GM18508 (cell line): ENCODE data around the gene PFKFB2.

Experiments used
- ATAC-seq: cut with Tn5 transposase; IDR thresholded peaks from one replicate; pipeline ENCODE4 v1.9.1; 2021; ENCODE audit warnings: moderate number of reproducible peaks; ENCODE audit not compliant: insufficient read depth, unreplicated experiment

PFKFB2 gene

DNA sequence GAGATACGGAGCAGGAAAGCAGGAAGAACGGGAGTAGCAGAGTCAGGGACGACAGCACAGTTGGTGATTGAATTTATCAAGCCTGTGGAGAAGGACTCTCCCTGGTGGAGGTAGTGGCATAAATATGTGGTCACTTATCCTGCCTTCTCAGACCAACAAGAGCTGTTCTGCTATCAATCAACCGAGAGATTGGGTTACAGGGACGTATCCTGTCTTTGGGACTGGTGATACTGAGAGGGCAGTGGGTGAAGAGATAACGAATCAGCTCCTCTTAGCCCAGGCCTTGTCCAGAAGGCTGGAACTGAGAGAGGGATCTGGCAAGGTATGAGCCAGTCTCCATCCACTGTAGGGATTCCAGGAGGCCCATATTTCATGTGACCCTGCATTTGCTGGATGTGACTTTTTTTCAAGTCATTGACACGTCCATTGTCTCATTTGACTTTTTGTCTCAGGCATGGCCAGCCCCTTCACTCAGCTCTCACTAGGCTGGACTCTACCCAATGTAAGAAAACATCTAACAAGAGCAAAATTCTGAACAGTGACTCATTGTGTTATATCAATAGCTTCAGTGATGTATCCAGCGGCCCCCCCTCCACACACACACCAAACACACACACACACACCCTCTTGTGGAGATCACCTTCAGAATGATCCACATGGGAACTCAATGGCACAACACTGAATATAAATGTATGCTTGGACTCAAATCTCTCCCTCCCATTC is 31.8 kb upstream of the PFKFB2 start:
- no peak for ATAC-seq

GRCh38 chr1:207021876-207022596 is 31.0 kb upstream of the PFKFB2 start:
- no peak for ATAC-seq

DNA sequence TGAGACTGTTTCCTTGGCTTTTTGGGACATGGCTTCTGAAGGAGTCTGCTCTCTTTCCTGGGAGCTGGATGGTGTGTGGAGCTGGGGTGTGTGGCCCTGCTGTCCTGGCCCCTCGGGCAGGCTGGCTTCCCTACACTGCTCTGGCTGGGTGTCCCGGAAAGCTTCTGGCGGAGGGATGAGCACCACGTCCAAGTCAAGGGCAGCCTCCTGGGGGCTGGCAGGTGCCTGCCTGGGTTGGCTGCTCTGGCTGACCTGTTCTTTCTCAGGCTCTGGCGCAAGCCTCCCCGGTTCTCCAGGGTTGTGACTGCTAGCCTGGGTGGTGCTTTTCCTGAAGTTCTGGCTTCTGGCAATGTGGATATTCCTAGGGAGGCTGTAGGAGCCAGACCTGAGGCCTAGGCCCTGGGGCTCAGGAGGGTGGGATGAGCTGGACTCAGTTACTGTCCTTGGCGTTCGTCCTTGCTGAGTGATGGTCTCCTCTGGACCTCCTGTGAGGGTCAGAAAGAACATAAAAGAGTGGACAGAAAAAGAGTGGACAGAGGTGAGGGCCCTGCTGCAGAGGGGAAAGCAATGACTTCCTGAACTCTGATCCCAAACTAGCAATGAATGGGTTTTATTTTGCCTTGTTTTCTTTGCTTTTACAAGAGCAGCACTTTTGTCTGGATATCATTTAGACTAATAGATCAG is 29.9 kb upstream of the PFKFB2 start:
- no peak for ATAC-seq

DNA sequence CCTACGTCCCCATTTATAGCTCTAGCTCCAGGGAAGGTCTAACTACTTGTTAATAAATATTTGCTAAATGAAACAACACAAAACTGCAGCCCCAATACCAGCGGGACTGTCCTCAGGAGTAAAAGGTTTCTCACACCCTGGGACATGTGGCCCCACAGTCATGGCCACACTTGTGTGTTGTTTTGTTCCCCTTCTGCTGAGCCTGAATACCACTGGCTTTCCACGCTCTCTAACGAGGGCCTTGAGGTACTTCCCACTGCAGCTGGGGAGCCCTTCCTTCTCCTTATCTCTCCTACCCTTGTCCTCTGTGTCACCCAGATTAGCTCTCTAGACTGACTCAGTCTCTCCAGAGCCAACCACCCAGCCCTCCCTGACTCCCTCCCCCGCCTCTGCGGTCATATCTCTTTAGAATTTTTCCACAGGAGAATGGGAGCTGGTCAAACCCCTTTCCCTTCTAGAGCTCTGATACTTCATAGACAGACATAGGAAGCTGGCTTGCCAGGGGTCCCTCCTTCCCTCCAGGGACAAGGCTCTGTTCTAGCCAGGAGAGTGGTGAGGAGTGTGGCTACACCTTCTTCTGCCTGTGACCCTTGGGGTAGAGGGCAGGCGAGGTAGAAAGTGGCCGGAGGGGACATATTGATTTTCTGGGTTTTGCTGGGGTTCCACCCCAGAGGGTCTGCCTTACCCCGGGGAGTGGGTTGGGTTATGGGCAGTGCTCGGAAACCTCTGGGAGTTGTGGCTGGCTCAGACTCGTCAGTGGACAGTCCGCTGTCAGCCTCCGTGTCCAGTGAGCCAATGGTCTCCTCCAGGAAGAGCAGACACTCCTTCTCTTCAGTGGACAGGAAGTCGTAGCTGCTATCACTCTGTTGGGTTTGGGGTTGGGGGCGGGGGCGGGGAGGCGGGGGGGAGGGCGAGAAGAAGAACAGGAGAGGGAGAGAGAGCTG is 28.6 kb upstream of the PFKFB2 start:
- ATAC-seq, result no peak

- ATAC-seq, result no peak
These were observed 27.8 kb upstream of the PFKFB2 start for GRCh38 chr1:207025146-207025880.

- no peak for ATAC-seq
These were observed 27.0 kb upstream of the PFKFB2 start for GRCh38 chr1:207026104-207026534.

DNA sequence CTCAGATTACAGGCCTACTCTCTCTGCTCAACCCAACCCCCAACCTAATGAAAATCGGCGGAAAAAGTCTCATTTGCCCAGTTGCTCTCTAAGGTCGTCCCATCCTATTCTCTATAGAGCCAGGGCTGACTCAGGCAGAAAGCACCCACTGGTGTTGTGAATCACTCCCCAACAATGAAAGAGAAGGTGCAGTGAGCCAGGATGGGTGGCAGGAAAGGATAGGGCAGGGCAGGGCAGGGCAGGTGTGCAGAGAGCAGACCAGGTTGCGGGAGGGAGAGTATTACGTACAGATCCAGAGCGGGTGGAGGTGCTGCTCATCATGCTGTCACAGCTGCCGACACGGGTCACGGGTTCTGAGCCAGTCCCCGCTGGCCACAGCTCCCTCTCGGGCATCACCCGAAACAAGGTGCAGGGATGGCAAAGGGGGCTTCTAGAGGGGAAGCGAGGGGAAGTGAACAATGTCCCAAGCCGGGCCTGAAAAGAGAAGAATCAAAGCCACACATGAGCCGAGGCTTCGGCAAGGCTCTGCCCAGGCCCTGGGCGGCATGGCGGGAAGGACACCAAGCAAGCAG is 25.8 kb upstream of the PFKFB2 start:
- ATAC-seq, result no peak

- no peak for ATAC-seq
These were observed 25.2 kb upstream of the PFKFB2 start for GRCh38 chr1:207027921-207028320.

- no peak for ATAC-seq
These were observed 24.0 kb upstream of the PFKFB2 start for GRCh38 chr1:207028884-207029650.

DNA sequence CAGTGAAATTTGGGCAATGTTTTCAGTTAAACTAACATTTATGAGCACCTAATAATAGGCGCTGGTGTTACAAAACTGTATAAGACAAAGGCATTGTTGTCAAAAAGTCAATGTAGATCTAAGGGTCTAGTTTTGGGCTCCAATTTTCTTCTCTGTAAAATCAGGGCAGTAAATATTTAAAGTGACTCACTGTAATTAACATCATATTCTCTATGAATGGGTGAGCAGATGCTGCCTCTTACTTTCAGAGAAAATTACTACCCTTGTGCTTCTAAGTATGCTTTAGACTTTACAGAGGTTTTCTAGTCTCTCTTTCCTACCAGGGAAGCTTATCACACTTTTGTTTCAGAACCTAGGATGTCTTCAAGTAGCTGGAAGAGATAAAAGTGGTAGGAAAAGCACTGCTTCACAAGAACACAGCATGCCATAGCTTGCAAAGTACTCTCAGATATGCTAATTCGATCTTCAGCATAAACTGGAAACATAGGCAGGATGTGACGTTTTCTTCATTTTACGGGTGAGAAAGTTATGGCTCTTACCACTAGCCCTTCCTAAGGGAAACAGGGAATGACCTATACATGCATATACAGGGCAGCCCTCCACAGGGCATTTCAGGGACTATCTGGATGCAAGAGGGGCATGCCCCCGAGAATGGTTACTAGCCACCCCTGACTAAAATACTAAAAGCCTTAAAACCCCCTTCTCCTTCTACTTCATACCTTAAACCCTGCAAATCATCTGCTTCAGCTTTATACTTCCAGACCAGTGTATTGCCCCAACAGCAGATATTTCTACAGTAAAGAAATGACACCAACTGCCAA is 23.2 kb upstream of the PFKFB2 start:
- no peak for ATAC-seq

GRCh38 chr1:207030522-207031009 is 22.5 kb upstream of the PFKFB2 start:
- ATAC-seq, result no peak

- ATAC-seq, result no peak
These were observed 22.1 kb upstream of the PFKFB2 start for GRCh38 chr1:207031016-207031415.

GRCh38 chr1:207031632-207032264 is 21.3 kb upstream of the PFKFB2 start:
- no peak for ATAC-seq

DNA sequence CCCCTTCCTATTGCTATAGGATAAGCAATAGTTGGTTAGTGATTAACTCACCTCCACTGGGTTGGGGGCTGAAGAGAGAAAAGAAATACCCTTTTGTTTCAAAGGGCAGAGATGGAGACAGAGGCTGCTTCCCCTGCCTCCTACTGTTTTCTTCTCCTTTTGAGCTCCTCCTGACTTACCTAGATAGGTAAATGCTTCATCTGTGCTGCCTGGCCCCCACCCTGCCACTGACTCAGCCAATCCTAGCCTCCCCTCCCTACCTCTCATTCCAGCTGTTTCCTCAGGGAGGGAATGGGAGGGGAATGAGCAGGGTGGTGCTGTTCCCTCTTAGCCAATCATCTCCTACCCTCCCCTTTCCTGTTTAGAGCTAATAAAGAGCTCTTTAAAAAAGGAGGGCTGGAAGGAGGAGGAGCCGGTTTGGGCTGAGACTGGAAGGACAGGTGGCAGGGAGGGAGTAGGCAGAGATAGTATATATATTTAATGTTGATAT is 20.5 kb upstream of the PFKFB2 start, which contains the start of gene C1orf116:
C1orf116 (minus strand) TSS at position 229 of the 490 bp plus-strand sequence. CDS start 5,158 bp downstream, outside the sequence.
- no peak for ATAC-seq

- no peak for ATAC-seq
These were observed 19.8 kb upstream of the PFKFB2 start for GRCh38 chr1:207033302-207033701.

DNA sequence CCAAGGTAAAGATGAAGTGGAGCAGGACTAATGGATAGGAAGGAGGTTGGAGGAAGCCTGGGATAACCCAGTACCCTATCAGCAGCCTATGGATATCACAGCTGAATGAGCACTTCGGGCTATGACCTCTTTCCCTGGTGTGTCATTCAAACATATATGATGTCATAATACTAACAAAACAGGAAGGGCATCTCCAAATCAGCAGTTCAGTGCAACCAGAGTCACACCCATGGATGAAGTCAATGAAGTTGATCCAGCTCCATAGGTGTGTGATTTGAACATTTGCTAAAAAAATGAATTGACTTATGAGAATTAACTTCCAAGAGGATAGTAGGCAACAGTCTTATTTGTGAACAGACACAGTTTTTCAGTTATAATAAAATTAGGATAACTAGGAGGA is 18.9 kb upstream of the PFKFB2 start:
- no peak for ATAC-seq

DNA sequence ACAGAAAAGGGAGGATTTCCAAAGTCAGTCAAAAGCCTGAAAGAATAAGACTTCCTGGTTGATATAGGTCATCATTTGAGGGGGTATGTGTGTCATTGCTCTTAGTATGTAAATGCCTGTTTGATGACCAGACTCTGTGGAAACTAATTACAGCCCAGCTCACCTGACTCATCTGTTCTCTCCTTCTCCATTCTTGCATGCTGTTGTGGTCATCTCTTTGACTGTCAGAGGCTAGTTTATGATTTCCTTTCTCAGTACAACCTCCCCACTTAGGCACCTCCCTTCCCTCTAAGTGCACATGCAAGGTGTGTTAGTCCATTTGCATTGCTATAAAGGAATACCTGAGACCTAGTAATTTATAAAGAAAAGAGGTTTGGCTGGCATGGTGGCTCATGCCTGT is 18.1 kb upstream of the PFKFB2 start:
- ATAC-seq, result no peak
